ENCODE results near the gene DHRSX. TPM values are rescaled to one million over a fixed set of nuclear protein-coding genes. Genes with fewer than 3 reads are reported as not detected.

The DHRSX gene
- total and polyA plus RNA-seq, 2 donors (not counting 1 experiment from before 2014, with no cell fraction given): 18.8 to 39.0 TPM

GRCh38 chrX:2414384-2414783 is 86.4 kb downstream of the DHRSX start:
- TF ChIP-seq CTCF (IDR thresholded peaks at IDR 0.05): no peak
- TF ChIP-seq EZH2 (IDR thresholded peaks at IDR 0.05; ENCODE audit: borderline replicate concordance, insufficient read depth, low read depth, low read length, poor library complexity, severe bottlenecking): no peak
- ATAC-seq (ENCODE audit: low read depth) (no peak), DNase-seq (no peak)
- no peaks in the 10 kb centered on the region for H3K4me1 ChIP-seq (ENCODE audit: control insufficient read depth in 2 of 2, insufficient read depth in 2 of 2, low read length in 2 of 2)
- Mint-ChIP-seq H3K27me3 (no peaks in the 10 kb centered on the region), H3K9me3 (ENCODE audit: insufficient read depth) (no peaks in the 10 kb centered on the region), H3K27ac (no peak overlapping the region), H3K4me3 (no peak overlapping the region), H3K4me1 (peaks cover 1% of the 10 kb centered on the region)
- H4K20me1 ChIP-seq (ENCODE audit: control insufficient read depth, insufficient read depth, low read length, poor library complexity, severe bottlenecking): no peaks in the 10 kb centered on the region
- intact Hi-C loops (cut with micrococcal nuclease): no loop called here
- peaks cover 0 to 3% (median 0%) of the 10 kb centered on the region in 3 donors for H3K9me3 ChIP-seq (ENCODE audit: control extremely low read depth in 1 of 3, control insufficient read depth in 2 of 3, insufficient read depth in 1 of 3, low read length in 2 of 3)
- no peak overlapping the region for H3K9ac ChIP-seq (ENCODE audit: low read length)
- H3K27me3 ChIP-seq (replicated peaks in 1 of 4; ENCODE audit: control extremely low read depth in 1 of 4, control insufficient read depth in 3 of 4, insufficient read depth in 4 of 4, low read length in 3 of 4): no peaks in the 10 kb centered on the region
- peaks cover 16% of the 10 kb centered on the region for H3K79me2 ChIP-seq (ENCODE audit: control insufficient read depth, insufficient read depth, low read length)
- no peak overlapping the region for H2AFZ ChIP-seq (ENCODE audit: insufficient read depth, low read depth, low read length, poor library complexity, severe bottlenecking)
- H3K36me3 ChIP-seq (replicated peaks in 1 of 2; ENCODE audit: control extremely low read depth in 1 of 2, control insufficient read depth in 1 of 2, extremely low read depth in 1 of 2, insufficient read depth in 2 of 2, low read length in 1 of 2): no peaks in the 10 kb centered on the region
- no peak overlapping the region for H3K27ac ChIP-seq (ENCODE audit: low read length in 2 of 2)
- ChIA-PET POLR2A (no interaction called here), CTCF (no interaction called here)
- H3K4me3 ChIP-seq (ENCODE audit: control extremely low read depth in 1 of 5, extremely low read depth in 1 of 5, insufficient read depth in 1 of 5, low read depth in 2 of 5, low read length in 4 of 5): no peak overlapping the region
- WGBS (ENCODE audit: insufficient coverage): 86% methylated on average over 2 of the region's 2 CpGs
- H3K4me2 ChIP-seq (replicated peaks; ENCODE audit: low read depth, low read length, poor library complexity, severe bottlenecking): no peak overlapping the region

- Mint-ChIP-seq H3K27ac (no peak overlapping the region), H3K4me1 (peaks cover 3% of the 10 kb centered on the region), H3K4me3 (no peak overlapping the region), H3K9me3 (ENCODE audit: insufficient read depth) (no peaks in the 10 kb centered on the region), H3K27me3 (no peaks in the 10 kb centered on the region)
- no peaks in the 10 kb centered on the region for H3K36me3 ChIP-seq (replicated peaks in 1 of 2; ENCODE audit: control extremely low read depth in 1 of 2, control insufficient read depth in 1 of 2, extremely low read depth in 1 of 2, insufficient read depth in 2 of 2, low read length in 1 of 2)
- intact Hi-C loops (cut with micrococcal nuclease): no loop called here
- H3K4me3 ChIP-seq (ENCODE audit: control extremely low read depth in 1 of 5, extremely low read depth in 1 of 5, insufficient read depth in 1 of 5, low read depth in 2 of 5, low read length in 4 of 5): no peak overlapping the region
- no peak for DNase-seq
- H3K27ac ChIP-seq (ENCODE audit: low read length in 2 of 2): no peak overlapping the region
- no peaks in the 10 kb centered on the region for H3K27me3 ChIP-seq (replicated peaks in 1 of 4; ENCODE audit: control extremely low read depth in 1 of 4, control insufficient read depth in 3 of 4, insufficient read depth in 4 of 4, low read length in 3 of 4)
- no peak for ATAC-seq (ENCODE audit: low read depth)
- no peaks in the 10 kb centered on the region for H3K4me1 ChIP-seq (ENCODE audit: control insufficient read depth in 2 of 2, insufficient read depth in 2 of 2, low read length in 2 of 2)
- H3K79me2 ChIP-seq (ENCODE audit: control insufficient read depth, insufficient read depth, low read length): peaks cover 14% of the 10 kb centered on the region
- 100% methylated on average over 2 of the region's 2 CpGs for WGBS (ENCODE audit: insufficient coverage)
- no peaks in the 10 kb centered on the region for H4K20me1 ChIP-seq (ENCODE audit: control insufficient read depth, insufficient read depth, low read length, poor library complexity, severe bottlenecking)
- TF ChIP-seq CTCF (IDR thresholded peaks at IDR 0.05) (no peak), EZH2 (IDR thresholded peaks at IDR 0.05; ENCODE audit: borderline replicate concordance, insufficient read depth, low read depth, low read length, poor library complexity, severe bottlenecking) (no peak)
- H3K4me2 ChIP-seq (replicated peaks; ENCODE audit: low read depth, low read length, poor library complexity, severe bottlenecking): no peak overlapping the region
- ChIA-PET CTCF (no interaction called here), POLR2A (no interaction called here)
- H2AFZ ChIP-seq (ENCODE audit: insufficient read depth, low read depth, low read length, poor library complexity, severe bottlenecking): no peak overlapping the region
- H3K9ac ChIP-seq (ENCODE audit: low read length): no peak overlapping the region
- H3K9me3 ChIP-seq (ENCODE audit: control extremely low read depth in 1 of 3, control insufficient read depth in 2 of 3, insufficient read depth in 1 of 3, low read length in 2 of 3): peaks cover 0 to 3% (median 0%) of the 10 kb centered on the region in 3 donors
These were observed 86.8 kb downstream of the DHRSX start for GRCh38 chrX:2413969-2414368.
